DND-41 (cell line): ENCODE measurements around the gene RPL32.
"Not testable (repeated sequence)": the region's sequence is repeated elsewhere in the genome, so short reads cannot be mapped to it uniquely, and the experiment has no call there.

Experiments
- ATAC-seq: fragments of 200-7000 bp; cut with Tn5 transposase; 3 replicates; pipeline ENCODE4 v1.9.1; 2021; ENCODE audit warnings: low read depth; ENCODE audit not compliant: insufficient read depth
- DNase-seq: peaks from one replicate; pipeline ENCODE4 v3.0.0-alpha.2; 2020
- H2AFZ ChIP-seq: 2 replicates; pipeline ENCODE4 v1.6.0; 2012; ENCODE audit warnings: low read depth, low read length
- H3K27ac ChIP-seq: 2 replicates; pipeline ENCODE4 v1.5.1; 2012; ENCODE audit warnings: low read length, inconsistent platforms
- H3K27me3 ChIP-seq: fragments of 200-600 bp; sonication (generic); 2 replicates; pipeline ENCODE4 v1.6.0; 2012; ENCODE audit warnings: low read length, mild to moderate bottlenecking, inconsistent platforms; ENCODE audit not compliant: insufficient read depth, poor library complexity
- H3K36me3 ChIP-seq: 2 replicates; pipeline ENCODE4 v1.5.1; 2012; ENCODE audit warnings: low read length, inconsistent platforms; ENCODE audit not compliant: insufficient read depth
- H3K4me1 ChIP-seq: 2 replicates; pipeline ENCODE4 v1.5.1; 2012; ENCODE audit warnings: mild to moderate bottlenecking, low read length; ENCODE audit not compliant: insufficient read depth
- H3K4me2 ChIP-seq: 2 replicates; pipeline ENCODE4 v1.6.0; 2012; ENCODE audit warnings: mild to moderate bottlenecking, moderate library complexity, low read length, inconsistent platforms; ENCODE audit not compliant: insufficient read depth
- H3K4me3 ChIP-seq, 2 experiments: fragments of 200-600 bp in 1 of 2; shearing (Covaris generic) in 1 of 2; 2 replicates each; pipeline ENCODE4 v1.5.1; 2012 to 2016; ENCODE audit warnings: inconsistent platforms in 2 of 2, low read length in 2 of 2, mild to moderate bottlenecking in 2 of 2, low read depth in 1 of 2, moderate library complexity in 1 of 2
- H3K79me2 ChIP-seq: 2 replicates; pipeline ENCODE4 v1.6.0; 2012; ENCODE audit warnings: low read length, inconsistent platforms; ENCODE audit not compliant: insufficient read depth
- H3K9ac ChIP-seq: 2 replicates; pipeline ENCODE4 v1.6.0; 2012; ENCODE audit warnings: low read depth, mild to moderate bottlenecking, inconsistent platforms, low read length, moderate library complexity
- H3K9me3 ChIP-seq: 2 replicates; pipeline ENCODE4 v1.5.1; 2012; ENCODE audit warnings: low read length, moderate library complexity, mild to moderate bottlenecking, inconsistent platforms; ENCODE audit not compliant: insufficient read depth, severe bottlenecking
- H4K20me1 ChIP-seq: 2 replicates; pipeline ENCODE4 v1.6.0; 2012; ENCODE audit warnings: low read length; ENCODE audit not compliant: insufficient read depth
- EZH2 ChIP-seq: IDR thresholded peaks from 3 replicates; pipeline ENCODE4 v1.6.1; 2012; ENCODE audit warnings: borderline replicate concordance, low read depth, mild to moderate bottlenecking, moderate library complexity, low read length, inconsistent platforms; ENCODE audit not compliant: severe bottlenecking
- TF ChIP-seq, protein P1 (sequence below): IDR thresholded peaks from 2 replicates; pipeline ENCODE4 v1.5.1; 2012; ENCODE audit warnings: borderline replicate concordance, low read length, moderate library complexity, mild to moderate bottlenecking; ENCODE audit not compliant: poor library complexity, severe bottlenecking; ENCODE audit errors: extremely low read depth

RPL32 gene

DNA sequence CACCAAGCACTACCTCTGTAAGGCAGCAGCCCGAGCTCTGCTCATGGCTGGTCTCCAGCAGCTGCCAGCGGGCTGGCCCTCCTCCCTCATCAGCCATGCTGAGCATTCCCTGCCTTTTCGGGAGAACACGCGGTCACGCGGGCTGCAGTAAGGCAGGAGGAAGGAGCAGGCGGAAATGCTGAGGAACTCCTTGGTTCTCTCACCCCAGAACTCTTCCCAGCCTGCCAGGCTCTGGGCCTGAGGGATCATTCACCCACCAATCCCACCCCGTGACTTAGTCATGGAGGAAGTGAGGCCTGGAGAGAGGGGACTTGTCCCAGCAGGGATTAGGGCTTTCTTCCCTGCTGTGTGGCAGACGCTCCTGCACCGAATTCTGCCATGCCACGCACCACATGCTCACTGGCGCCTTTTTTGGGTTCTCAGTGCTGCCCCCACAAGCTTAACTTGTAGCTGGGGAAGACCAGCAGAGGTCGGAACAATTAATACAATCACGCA is 42.9 kb upstream of the RPL32 start:
- no peaks in the 10 kb centered on the region for H4K20me1 ChIP-seq
- H3K9me3 ChIP-seq = no peaks in the 10 kb centered on the region
- no peaks in the 10 kb centered on the region for H3K36me3 ChIP-seq
- peaks cover 6% of the 10 kb centered on the region for H3K4me1 ChIP-seq
- ATAC-seq (no peak), DNase-seq (no peak)
- TF ChIP-seq, protein P1, sequence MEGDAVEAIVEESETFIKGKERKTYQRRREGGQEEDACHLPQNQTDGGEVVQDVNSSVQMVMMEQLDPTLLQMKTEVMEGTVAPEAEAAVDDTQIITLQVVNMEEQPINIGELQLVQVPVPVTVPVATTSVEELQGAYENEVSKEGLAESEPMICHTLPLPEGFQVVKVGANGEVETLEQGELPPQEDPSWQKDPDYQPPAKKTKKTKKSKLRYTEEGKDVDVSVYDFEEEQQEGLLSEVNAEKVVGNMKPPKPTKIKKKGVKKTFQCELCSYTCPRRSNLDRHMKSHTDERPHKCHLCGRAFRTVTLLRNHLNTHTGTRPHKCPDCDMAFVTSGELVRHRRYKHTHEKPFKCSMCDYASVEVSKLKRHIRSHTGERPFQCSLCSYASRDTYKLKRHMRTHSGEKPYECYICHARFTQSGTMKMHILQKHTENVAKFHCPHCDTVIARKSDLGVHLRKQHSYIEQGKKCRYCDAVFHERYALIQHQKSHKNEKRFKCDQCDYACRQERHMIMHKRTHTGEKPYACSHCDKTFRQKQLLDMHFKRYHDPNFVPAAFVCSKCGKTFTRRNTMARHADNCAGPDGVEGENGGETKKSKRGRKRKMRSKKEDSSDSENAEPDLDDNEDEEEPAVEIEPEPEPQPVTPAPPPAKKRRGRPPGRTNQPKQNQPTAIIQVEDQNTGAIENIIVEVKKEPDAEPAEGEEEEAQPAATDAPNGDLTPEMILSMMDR = no peak
- TF ChIP-seq EZH2 = no peak
- no peak overlapping the region for H2AFZ ChIP-seq
- no peak overlapping the region for H3K4me3 ChIP-seq
- no peaks in the 10 kb centered on the region for H3K27me3 ChIP-seq
- no peaks in the 10 kb centered on the region for H3K79me2 ChIP-seq
- no peak overlapping the region for H3K27ac ChIP-seq
- H3K9ac ChIP-seq = no peak overlapping the region
- H3K4me2 ChIP-seq = no peak overlapping the region

DNA sequence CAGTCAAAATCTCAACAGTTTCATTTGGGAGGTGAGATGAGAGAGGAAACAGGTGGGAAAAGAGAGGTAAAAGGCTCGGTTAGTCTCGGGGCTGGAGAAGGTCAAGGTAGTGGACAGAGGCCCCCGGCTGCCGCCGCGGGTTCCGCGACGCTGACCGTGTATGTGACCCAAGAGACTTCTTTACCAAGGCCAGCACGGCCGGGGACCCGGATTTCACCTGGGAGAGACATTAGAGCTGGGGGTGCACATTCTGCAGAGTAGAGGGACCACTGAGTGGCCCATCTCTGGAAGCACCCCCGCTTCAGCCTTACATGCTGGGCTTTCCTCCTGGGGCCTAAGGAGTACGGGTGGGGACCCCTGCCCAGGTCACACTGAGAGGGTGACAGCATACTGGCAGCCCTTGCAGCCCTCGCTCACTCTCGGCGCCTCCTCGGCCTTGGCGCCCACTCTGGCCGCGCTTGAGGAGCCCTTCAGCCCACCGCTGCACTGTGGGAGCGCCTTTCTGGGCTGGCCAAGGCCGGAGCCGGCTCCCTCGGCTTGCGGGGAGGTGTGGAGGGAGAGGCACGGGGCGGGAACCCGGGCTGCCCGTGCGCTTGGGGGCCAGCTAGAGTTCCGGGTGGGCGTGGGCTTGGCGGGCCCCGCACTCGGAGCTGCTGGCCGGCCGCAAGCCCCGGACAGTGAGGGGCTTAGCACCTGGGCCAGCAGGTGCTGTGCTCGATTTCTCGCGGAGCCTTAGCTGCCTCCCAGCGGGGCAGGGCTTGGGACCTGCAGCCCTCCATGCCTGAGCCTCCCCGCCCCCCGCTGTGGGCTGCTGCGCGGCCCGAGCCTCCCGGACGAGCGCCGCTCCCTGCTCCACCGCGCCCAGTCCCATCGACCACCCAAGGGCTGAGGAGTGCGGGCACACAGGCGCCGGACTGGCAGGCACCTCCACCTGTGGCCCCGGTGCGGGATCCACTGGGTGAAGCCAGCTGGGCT is 41.3 kb upstream of the RPL32 start:
- Histone ChIP-seq H3K4me1 (peaks cover 6% of the 10 kb centered on the region), H2AFZ (no peak overlapping the region), H3K9me3 (no peaks in the 10 kb centered on the region), H3K4me2 (no peak overlapping the region), H3K36me3 (no peaks in the 10 kb centered on the region), H3K79me2 (no peaks in the 10 kb centered on the region), H3K27ac (no peak overlapping the region), H3K4me3 (no peak overlapping the region), H3K27me3 (no peaks in the 10 kb centered on the region), H3K9ac (no peak overlapping the region), H4K20me1 (no peaks in the 10 kb centered on the region)
- DNase-seq = no peak
- TF ChIP-seq EZH2 = no peak
- TF ChIP-seq, protein P1 = no peak
- ATAC-seq = no peak

DNA sequence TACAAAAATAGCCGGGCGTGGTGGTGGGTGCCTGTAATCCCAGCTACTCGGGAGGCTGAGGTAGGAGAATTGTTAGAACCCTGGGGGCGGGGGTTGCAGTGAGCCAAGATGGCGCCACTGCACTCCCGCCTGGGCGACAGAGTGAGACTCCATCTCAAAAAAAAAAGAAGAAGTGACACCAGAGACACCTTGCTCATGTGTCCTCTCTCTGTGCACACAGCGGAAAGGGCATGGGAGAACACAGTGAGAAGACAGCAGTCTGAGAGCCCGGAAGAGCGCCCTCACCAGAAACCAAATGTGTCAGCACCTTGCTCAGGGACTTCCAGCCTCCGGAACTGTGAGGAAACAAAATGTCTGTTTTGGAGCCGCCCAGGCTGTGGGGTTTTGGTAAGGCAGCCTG is 40.5 kb upstream of the RPL32 start:
- H3K4me2 ChIP-seq, H3K9me3 ChIP-seq, ATAC-seq: not testable (repeated sequence)

DNA sequence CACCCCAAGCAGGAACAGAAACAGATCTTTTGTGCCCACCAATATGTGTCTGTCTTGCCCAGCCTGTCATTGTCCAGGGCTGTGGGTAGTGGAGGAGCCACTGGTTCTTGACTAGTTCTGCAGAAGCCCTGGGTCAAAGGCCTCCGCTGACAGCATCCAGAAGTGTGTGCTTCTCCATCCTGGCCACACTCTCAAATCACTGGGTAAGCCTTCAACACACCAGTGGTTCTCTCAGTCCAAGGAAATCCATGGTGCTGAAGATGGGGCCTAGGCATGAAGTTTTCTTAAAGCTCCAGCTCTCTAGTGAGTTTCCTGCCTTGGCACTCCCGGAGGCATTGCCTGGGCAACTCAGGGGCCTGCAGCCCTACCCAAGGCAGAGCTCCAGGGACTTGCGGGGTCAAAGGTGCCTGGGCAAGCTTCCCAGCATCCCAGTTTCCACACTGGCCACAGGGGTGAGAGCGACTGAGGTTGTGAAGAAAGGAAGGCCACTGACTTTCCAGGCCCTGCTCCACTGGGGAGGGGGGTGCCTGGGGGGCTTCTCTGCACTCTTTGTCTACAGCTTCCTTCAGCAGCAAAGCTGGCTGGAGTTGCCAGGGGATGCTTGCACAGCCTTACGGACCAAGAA is 37.9 kb upstream of the RPL32 start:
- H3K4me3 ChIP-seq = no peak overlapping the region
- ATAC-seq (no peak), DNase-seq (no peak)
- H3K4me2 ChIP-seq = no peak overlapping the region
- no peak overlapping the region for H2AFZ ChIP-seq
- no peak overlapping the region for H3K9ac ChIP-seq
- no peak overlapping the region for H3K27ac ChIP-seq
- no peaks in the 10 kb centered on the region for H3K36me3 ChIP-seq
- H3K79me2 ChIP-seq = no peaks in the 10 kb centered on the region
- H4K20me1 ChIP-seq = no peaks in the 10 kb centered on the region
- H3K9me3 ChIP-seq = no peaks in the 10 kb centered on the region
- no peaks in the 10 kb centered on the region for H3K27me3 ChIP-seq
- H3K4me1 ChIP-seq = no peaks in the 10 kb centered on the region
- TF ChIP-seq, protein P1 = no peak
- TF ChIP-seq EZH2 = no peak

More for the DNA sequence above, 40.5 kb upstream of the RPL32 start:
- not testable (repeated sequence) for H2AFZ ChIP-seq, H3K9ac ChIP-seq, H3K79me2 ChIP-seq, H4K20me1 ChIP-seq, H3K4me1 ChIP-seq, H3K4me3 ChIP-seq, H3K36me3 ChIP-seq, H3K27ac ChIP-seq, DNase-seq, H3K27me3 ChIP-seq

DNA sequence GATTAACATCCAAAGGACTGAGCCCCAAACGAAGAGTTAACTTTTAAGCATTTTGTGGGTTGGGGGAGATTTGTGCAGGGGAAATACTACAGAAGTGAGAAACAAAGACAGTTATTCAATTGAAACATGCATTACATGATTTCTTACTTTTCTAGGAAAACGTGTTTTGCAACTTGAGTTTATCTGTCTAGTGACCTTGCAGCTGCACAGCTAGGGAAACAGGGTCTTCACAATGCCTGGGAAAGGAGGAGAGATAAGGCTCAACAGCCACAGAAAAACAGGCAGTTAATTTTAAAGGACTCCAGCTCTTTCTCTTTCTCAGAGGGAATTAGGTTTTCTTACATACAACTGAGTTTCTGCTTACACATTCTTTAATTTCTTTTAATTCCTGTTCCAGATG is 37.4 kb upstream of the RPL32 start:
- H3K9me3 ChIP-seq, H3K4me2 ChIP-seq, H3K9ac ChIP-seq, H4K20me1 ChIP-seq, ATAC-seq, DNase-seq, H3K4me1 ChIP-seq, H3K27ac ChIP-seq, H2AFZ ChIP-seq, H3K4me3 ChIP-seq, H3K79me2 ChIP-seq, H3K27me3 ChIP-seq, H3K36me3 ChIP-seq: not testable (repeated sequence)
